Keratinocyte (primary cell): Measurements from ENCODE around the gene UPB1.

Experiments
- CTCF ChIP-seq, 3 experiments: IDR thresholded peaks in 1 of 3; conservative IDR thresholded peaks in 1 of 3; optimal IDR thresholded peaks in 1 of 3; 2 replicates in 2 of 3; 3 replicates in 1 of 3; pipeline versions ENCODE3 to v1.5.1; 2011; ENCODE audit warnings: low read length in 3 of 3, mild to moderate bottlenecking in 3 of 3, moderate library complexity in 2 of 3, control low read depth in 1 of 3, inconsistent platforms in 1 of 3; ENCODE audit not compliant: insufficient read depth in 2 of 3; ENCODE audit errors: extremely low read depth in 1 of 3
- EZH2 ChIP-seq: IDR thresholded peaks from one replicate; pipeline ENCODE4 v1.6.1; 2012; ENCODE audit warnings: inconsistent platforms, mild to moderate bottlenecking, low read length, moderate library complexity

- TF ChIP-seq CTCF (optimal IDR thresholded peaks at IDR 0.05 in 1 of 3, IDR thresholded peaks at IDR 0.05 in 1 of 3, conservative IDR thresholded peaks at IDR 0.05 in 1 of 3; ENCODE audit: extremely low read depth in 1 of 3, insufficient read depth in 2 of 3, low read length in 3 of 3) (no peak), EZH2 (no peak)
These were observed 31.1 kb downstream of the UPB1 start for GRCh38 chr22:24526191-24526590.
